Cardiac muscle cell (in vitro differentiated cells and primary cell): Measurements from ENCODE around the gene PRICKLE1. TPM values are rescaled to one million over a fixed set of nuclear protein-coding genes. Genes with fewer than 3 reads are reported as not detected.

Source experiments
- DNase-seq, 2 donors: peaks; one replicate each; pipeline versions ENCODE4 v3.0.0 to v3.0.0-alpha.2; 2010 to 2017; ENCODE audit warnings: low read depth in 1 of 2, low spot score in 1 of 2
- H3K27ac ChIP-seq: fragments of 200-600 bp; sonication (generic); 2 replicates; pipeline ENCODE4 v1.5.1; 2016
- H3K27me3 ChIP-seq: fragments of 200-600 bp; sonication (generic); 2 replicates; pipeline ENCODE4 v1.6.0; 2016; ENCODE audit warnings: control low read depth
- H3K36me3 ChIP-seq: fragments of 200-600 bp; sonication (generic); 2 replicates; pipeline ENCODE4 v1.5.1; 2016; ENCODE audit warnings: control low read depth
- H3K4me1 ChIP-seq: fragments of 200-600 bp; sonication (generic); 2 replicates; pipeline ENCODE4 v1.8.1; 2017; ENCODE audit warnings: low read depth, mild to moderate bottlenecking, mixed run types
- H3K4me3 ChIP-seq: fragments of 200-600 bp; sonication (generic); 2 replicates; pipeline ENCODE4 v1.5.1; 2016; ENCODE audit warnings: mild to moderate bottlenecking
- H3K9me3 ChIP-seq: fragments of 200-600 bp; sonication (generic); 2 replicates; pipeline ENCODE4 v1.5.1; 2017; ENCODE audit warnings: low read depth, mild to moderate bottlenecking, control low read depth
- CTCF ChIP-seq: IDR thresholded peaks from 2 replicates; pipeline ENCODE4 v1.5.1; 2012; ENCODE audit warnings: low read depth, mild to moderate bottlenecking, low read length
- polyA plus RNA-seq: library from polyadenylated mRNA; unstranded; fragments of >200 nt; fragmentation: Nextera tagmentation; extraction: Ambion mirVana; gene quantifications from 2 replicates; pipeline ENCODE4 v1.2.1, GENCODE V29; 2016
- total RNA-seq: library from RNA; depleted of rRNA; stranded (reverse); fragments of >200 nt; gene quantifications from 2 replicates; pipeline ENCODE4 v1.2.3, GENCODE V29; 2016

Gene PRICKLE1
- total and polyA plus RNA-seq, 2 experiments from 2014 or later = 71.4 to 105 TPM

- Histone ChIP-seq H3K36me3 (no peaks in the 10 kb centered on the region), H3K9me3 (no peaks in the 10 kb centered on the region), H3K27me3 (no peaks in the 10 kb centered on the region), H3K27ac (peak overlapping the region; percentile 97), H3K4me3 (peak overlapping the region; percentile 87), H3K4me1 (peaks cover 16% of the 10 kb centered on the region)
- TF ChIP-seq CTCF = no peak
- peak in 1 of 2 donors; percentile 62 for DNase-seq
These were observed 886 bp upstream of the PRICKLE1 start for GRCh38 chr12:42590330-42590934.

- Histone ChIP-seq H3K4me1 (peaks cover 33% of the 10 kb centered on the region), H3K27ac (peak overlapping the region; percentile 97), H3K4me3 (peak overlapping the region; percentile 87), H3K27me3 (no peaks in the 10 kb centered on the region), H3K36me3 (no peaks in the 10 kb centered on the region), H3K9me3 (no peaks in the 10 kb centered on the region)
- DNase-seq = peak; percentile 51 to 82
- peak; percentile 55 for TF ChIP-seq CTCF
These were observed 752 bp downstream of the PRICKLE1 start for GRCh38 chr12:42588524-42589464.

GRCh38 chr12:42587601-42588523 lies 1.7 kb downstream of the PRICKLE1 start:
- Histone ChIP-seq H3K27me3 (no peaks in the 10 kb centered on the region), H3K36me3 (no peaks in the 10 kb centered on the region), H3K9me3 (no peaks in the 10 kb centered on the region), H3K27ac (peak overlapping the region; percentile 97), H3K4me3 (peak overlapping the region; percentile 87), H3K4me1 (peaks cover 42% of the 10 kb centered on the region)
- no peak for TF ChIP-seq CTCF
- DNase-seq = peak; percentile 36 to 67

- H3K4me3 ChIP-seq = peak overlapping the region; percentile 87
- H3K4me1 ChIP-seq = peaks cover 54% of the 10 kb centered on the region
These were observed 3.3 kb downstream of the PRICKLE1 start for GRCh38 chr12:42586268-42586667.

More at GRCh38 chr12:42586268-42586667, 3.3 kb downstream of the PRICKLE1 start:
- no peaks in the 10 kb centered on the region for H3K27me3 ChIP-seq
- no peaks in the 10 kb centered on the region for H3K9me3 ChIP-seq
- H3K27ac ChIP-seq = no peak overlapping the region
- TF ChIP-seq CTCF = peak; percentile 26
- no peaks in the 10 kb centered on the region for H3K36me3 ChIP-seq
- no peak for DNase-seq
